HL-60 (cell line): ENCODE results near the gene SPRYD3.

Experiments
- CTCF ChIP-seq: IDR thresholded peaks from one replicate; pipeline ENCODE4 v1.5.1; 2011; ENCODE audit warnings: low read length, control low read depth, inconsistent platforms; ENCODE audit not compliant: insufficient read depth
- POLR2AphosphoS5 ChIP-seq: IDR thresholded peaks from 2 replicates; pipeline ENCODE4 v1.6.1; 2012; ENCODE audit warnings: low read depth

GRCh38 chr12:53090554-53090953 is 11.4 kb upstream of the SPRYD3 start:
- TF ChIP-seq CTCF (no peak), POLR2AphosphoS5 (no peak)
